CD4-positive, CD25-positive, alpha-beta regulatory T cell (primary cell): Measurements from ENCODE around the gene ST8SIA2. TPM values are rescaled to one million over a fixed set of nuclear protein-coding genes. Genes with fewer than 3 reads are reported as not detected.

Source experiments
- ATAC-seq, 2 donors: fragments of 150-1000 bp; cut with Tn5 transposase; one replicate each; pipeline ENCODE4 v1.10.0; 2021; ENCODE audit warnings: low read depth in 2 of 2, moderate number of reproducible peaks in 2 of 2, moderate library complexity in 1 of 2
- DNase-seq, 3 donors: peaks; one replicate each; pipeline versions ENCODE4 v3.0.0 to v3.0.0-alpha.2; 2012 to 2022; ENCODE audit warnings: mixed read lengths in 1 of 3
- H3K27ac ChIP-seq: one replicate; pipeline ENCODE4 v1.7.0; 2013; ENCODE audit warnings: mild to moderate bottlenecking, low read length; ENCODE audit not compliant: insufficient read depth, poor library complexity, severe bottlenecking
- H3K27me3 ChIP-seq: one replicate; pipeline ENCODE4 v1.7.0; 2013; ENCODE audit warnings: low read length; ENCODE audit not compliant: control insufficient read depth, insufficient read depth
- H3K36me3 ChIP-seq: one replicate; pipeline ENCODE4 v1.7.0; 2013; ENCODE audit warnings: mild to moderate bottlenecking, low read length, moderate library complexity; ENCODE audit not compliant: control insufficient read depth, insufficient read depth
- H3K4me1 ChIP-seq: 2 replicates; pipeline ENCODE4 v1.7.0; 2013; ENCODE audit warnings: mild to moderate bottlenecking, low read length; ENCODE audit not compliant: insufficient read depth, control insufficient read depth, poor library complexity, severe bottlenecking
- H3K4me3 ChIP-seq: one replicate; pipeline ENCODE4 v1.7.0; 2013; ENCODE audit warnings: low read depth, mild to moderate bottlenecking, low read length, moderate library complexity
- H3K9me3 ChIP-seq, 2 experiments: 1 replicate in 1 of 2; 2 replicates in 1 of 2; pipeline ENCODE4 v1.7.0; 2013; ENCODE audit warnings: low read length in 2 of 2, mild to moderate bottlenecking in 1 of 2, moderate library complexity in 1 of 2; ENCODE audit not compliant: control insufficient read depth in 2 of 2
- H3K27ac Mint-ChIP-seq, 3 donors: one replicate each; pipeline ENCODE4 v1.8.0; 2020 to 2022; ENCODE audit warnings: mild to moderate bottlenecking in 3 of 3, mixed read lengths in 3 of 3, moderate library complexity in 2 of 3
- H3K27me3 Mint-ChIP-seq: one replicate; pipeline ENCODE4 v1.8.0; 2022; ENCODE audit warnings: mild to moderate bottlenecking, mixed read lengths
- H3K36me3 Mint-ChIP-seq: one replicate; pipeline ENCODE4 v1.8.0; 2020; ENCODE audit warnings: mixed read lengths
- H3K4me1 Mint-ChIP-seq, 4 donors: one replicate each; pipeline ENCODE4 v1.8.0; 2020 to 2022; ENCODE audit warnings: mixed read lengths in 4 of 4, mild to moderate bottlenecking in 1 of 4
- H3K4me3 Mint-ChIP-seq, 4 donors: one replicate each; pipeline ENCODE4 v1.8.0; 2020 to 2022; ENCODE audit warnings: mild to moderate bottlenecking in 4 of 4, mixed read lengths in 4 of 4, moderate library complexity in 3 of 4
- H3K9me3 Mint-ChIP-seq, 7 donors: one replicate each; pipeline ENCODE4 v1.8.0; 2020 to 2022; ENCODE audit warnings: mixed read lengths in 7 of 7, mild to moderate bottlenecking in 3 of 7, moderate library complexity in 2 of 7
- polyA plus RNA-seq, 4 donors: library from polyadenylated mRNA; unstranded; fragments of 300-500 nt; fragmentation: Illumina TruSeq; gene quantifications; one replicate each; pipeline ENCODE4 v1.2.3, GENCODE V29; 2021
- total RNA-seq: library from RNA; stranded (reverse); gene quantifications from one replicate; pipeline ENCODE4 v1.2.3, GENCODE V29; 2022

Gene ST8SIA2
- total and polyA plus RNA-seq, 5 donors from 2014 or later, result not detected

DNA sequence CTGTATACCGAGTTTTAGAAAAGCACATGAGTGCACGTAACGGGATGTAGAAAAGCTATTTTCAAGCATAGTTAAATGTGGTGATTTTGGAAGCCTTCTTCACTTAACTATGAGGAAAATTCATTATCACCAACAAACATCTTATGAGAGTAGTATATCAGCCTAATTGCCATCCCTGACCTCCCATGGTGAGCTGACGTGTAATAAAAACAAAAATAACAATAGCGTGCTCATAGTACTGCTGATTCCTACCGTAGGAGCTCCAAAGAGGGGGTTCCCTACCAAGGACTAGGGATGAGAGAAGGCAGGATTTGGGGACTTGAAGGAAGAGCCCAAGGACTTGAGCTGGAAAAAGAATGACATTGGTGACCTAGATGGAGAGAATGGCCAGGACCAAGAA lies 16.9 kb downstream of the ST8SIA2 start:
- no peaks in the 10 kb centered on the region for H3K4me1 ChIP-seq
- ATAC-seq (no peak), DNase-seq (no peak)
- Mint-ChIP-seq H3K9me3 (no peaks in the 10 kb centered on the region), H3K27ac (no peak overlapping the region), H3K27me3 (peaks cover 15% of the 10 kb centered on the region), H3K4me3 (no peak overlapping the region), H3K36me3 (no peaks in the 10 kb centered on the region), H3K4me1 (no peaks in the 10 kb centered on the region)
- H3K27ac ChIP-seq, result no peak overlapping the region
- no peak overlapping the region for H3K4me3 ChIP-seq
- no peaks in the 10 kb centered on the region for H3K27me3 ChIP-seq
- H3K36me3 ChIP-seq, result no peaks in the 10 kb centered on the region
- no peaks in the 10 kb centered on the region for H3K9me3 ChIP-seq

DNA sequence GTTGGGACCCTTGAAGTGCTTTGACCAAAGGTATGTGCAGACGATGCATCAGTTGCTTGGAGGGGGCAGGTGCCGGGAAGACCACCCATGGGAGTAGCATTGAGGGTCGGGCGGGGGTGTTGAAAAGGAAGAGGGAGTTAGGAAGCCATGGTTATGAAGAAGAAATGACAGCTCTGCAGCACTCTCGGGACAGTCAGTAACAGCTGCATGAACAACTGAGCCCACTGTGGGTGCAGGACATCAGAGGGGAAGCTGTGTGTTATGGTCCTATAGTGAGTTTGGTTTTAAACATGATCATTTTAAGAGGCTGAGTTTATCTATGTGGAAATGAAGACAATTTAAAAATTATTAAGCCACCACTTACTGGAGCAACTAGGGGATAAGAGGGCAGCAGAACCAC lies 17.6 kb downstream of the ST8SIA2 start:
- no peaks in the 10 kb centered on the region for H3K36me3 Mint-ChIP-seq
- no peaks in the 10 kb centered on the region for H3K4me1 Mint-ChIP-seq
- Histone ChIP-seq H3K4me1 (no peaks in the 10 kb centered on the region), H3K9me3 (no peaks in the 10 kb centered on the region), H3K36me3 (no peaks in the 10 kb centered on the region), H3K4me3 (no peak overlapping the region), H3K27ac (no peak overlapping the region), H3K27me3 (no peaks in the 10 kb centered on the region)
- DNase-seq (no peak), ATAC-seq (no peak)
- H3K4me3 Mint-ChIP-seq, result no peak overlapping the region
- H3K9me3 Mint-ChIP-seq, result no peaks in the 10 kb centered on the region
- H3K27me3 Mint-ChIP-seq, result peaks cover 15% of the 10 kb centered on the region
- H3K27ac Mint-ChIP-seq, result no peak overlapping the region

DNA sequence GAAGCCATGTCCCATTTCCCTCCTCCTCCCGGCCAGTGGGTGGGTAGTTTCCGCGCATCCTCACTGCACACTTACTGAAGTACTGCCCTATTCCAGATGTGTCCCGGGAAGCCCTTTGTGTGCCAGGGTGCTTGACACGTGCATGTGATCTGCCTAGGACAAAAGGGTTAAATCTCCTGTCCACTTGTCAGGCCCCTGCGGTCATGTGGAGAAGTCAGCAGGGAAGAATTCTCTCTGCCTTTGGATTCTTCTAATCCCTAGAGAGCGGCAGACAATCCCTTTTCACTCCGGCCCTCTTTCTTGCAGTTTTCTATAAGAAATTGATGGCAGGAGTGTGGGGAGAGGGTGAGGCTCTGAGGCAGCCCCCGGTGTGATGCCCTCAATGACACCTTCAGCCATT lies 19.8 kb downstream of the ST8SIA2 start:
- Mint-ChIP-seq H3K9me3 (no peaks in the 10 kb centered on the region), H3K27me3 (peaks cover 8% of the 10 kb centered on the region), H3K4me1 (no peaks in the 10 kb centered on the region), H3K27ac (no peak overlapping the region), H3K36me3 (no peaks in the 10 kb centered on the region), H3K4me3 (no peak overlapping the region)
- no peaks in the 10 kb centered on the region for H3K4me1 ChIP-seq
- no peak for ATAC-seq
- no peak overlapping the region for H3K27ac ChIP-seq
- no peaks in the 10 kb centered on the region for H3K27me3 ChIP-seq
- H3K36me3 ChIP-seq, result no peaks in the 10 kb centered on the region
- no peak overlapping the region for H3K4me3 ChIP-seq
- H3K9me3 ChIP-seq, result no peaks in the 10 kb centered on the region
- no peak for DNase-seq

DNA sequence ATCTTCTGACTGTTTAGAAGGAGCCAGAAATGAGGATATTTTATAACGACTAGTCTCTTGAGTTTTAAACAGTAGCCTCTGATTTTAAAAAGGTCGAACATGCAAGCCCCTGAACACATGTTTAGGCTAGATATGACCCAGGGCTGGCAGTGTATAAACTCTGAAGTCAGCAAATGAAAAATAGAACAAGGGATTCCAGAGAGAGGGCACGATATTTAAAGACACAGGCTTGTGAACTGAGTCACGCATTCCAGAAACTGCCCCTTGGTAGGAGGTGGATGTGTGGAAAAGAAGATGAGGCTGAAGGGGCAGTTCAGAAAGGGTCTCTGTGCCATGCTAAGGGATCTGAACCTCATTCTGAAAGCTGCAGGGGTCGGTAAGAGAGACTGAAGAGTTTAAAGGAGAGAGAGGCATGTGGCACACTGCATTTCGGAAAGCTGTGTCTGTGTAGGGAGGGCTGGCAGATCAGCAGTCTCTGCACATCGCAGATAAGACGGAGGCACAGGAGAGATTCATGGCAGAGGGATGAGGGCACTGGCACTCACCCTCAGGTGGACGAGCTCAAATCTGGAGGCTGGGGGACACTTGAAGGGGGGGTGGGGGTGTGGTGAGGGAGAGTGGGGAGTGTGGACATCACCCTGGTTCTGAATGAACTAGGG lies 22.1 kb downstream of the ST8SIA2 start:
- no peaks in the 10 kb centered on the region for H3K36me3 Mint-ChIP-seq
- Histone ChIP-seq H3K4me1 (no peaks in the 10 kb centered on the region), H3K27ac (no peak overlapping the region), H3K36me3 (no peaks in the 10 kb centered on the region), H3K4me3 (no peak overlapping the region), H3K27me3 (no peaks in the 10 kb centered on the region), H3K9me3 (no peaks in the 10 kb centered on the region)
- DNase-seq (no peak), ATAC-seq (no peak)
- H3K9me3 Mint-ChIP-seq, result no peaks in the 10 kb centered on the region
- H3K27me3 Mint-ChIP-seq, result peaks cover 6% of the 10 kb centered on the region
- H3K4me3 Mint-ChIP-seq, result no peak overlapping the region
- H3K4me1 Mint-ChIP-seq, result no peaks in the 10 kb centered on the region
- H3K27ac Mint-ChIP-seq, result no peak overlapping the region

DNA sequence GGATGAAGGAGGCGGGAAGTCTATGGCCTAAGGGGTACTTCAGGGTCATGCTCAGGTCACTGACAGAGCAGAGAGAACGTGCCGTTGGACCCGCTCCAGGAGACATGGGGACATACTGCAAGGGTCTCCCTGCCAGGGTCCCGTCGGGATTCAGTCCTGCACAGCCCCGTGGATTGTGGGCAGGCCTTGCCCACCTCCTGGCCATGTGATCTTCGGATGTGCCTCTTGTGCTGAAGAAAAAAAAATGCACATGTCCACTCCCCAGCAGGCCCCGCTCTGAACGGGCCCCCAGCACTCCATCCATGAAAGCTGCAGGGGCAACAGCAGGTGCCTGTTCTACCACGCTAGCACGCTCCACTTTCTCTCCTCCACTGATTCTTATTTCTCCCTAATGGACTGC lies 22.9 kb downstream of the ST8SIA2 start:
- no peak for ATAC-seq
- Histone ChIP-seq H3K36me3 (no peaks in the 10 kb centered on the region), H3K27me3 (no peaks in the 10 kb centered on the region), H3K4me3 (no peak overlapping the region), H3K4me1 (no peaks in the 10 kb centered on the region), H3K9me3 (no peaks in the 10 kb centered on the region), H3K27ac (no peak overlapping the region)
- Mint-ChIP-seq H3K27me3 (no peaks in the 10 kb centered on the region), H3K4me3 (no peak overlapping the region), H3K27ac (no peak overlapping the region), H3K9me3 (no peaks in the 10 kb centered on the region), H3K36me3 (no peaks in the 10 kb centered on the region), H3K4me1 (no peaks in the 10 kb centered on the region)
- DNase-seq, result no peak

DNA sequence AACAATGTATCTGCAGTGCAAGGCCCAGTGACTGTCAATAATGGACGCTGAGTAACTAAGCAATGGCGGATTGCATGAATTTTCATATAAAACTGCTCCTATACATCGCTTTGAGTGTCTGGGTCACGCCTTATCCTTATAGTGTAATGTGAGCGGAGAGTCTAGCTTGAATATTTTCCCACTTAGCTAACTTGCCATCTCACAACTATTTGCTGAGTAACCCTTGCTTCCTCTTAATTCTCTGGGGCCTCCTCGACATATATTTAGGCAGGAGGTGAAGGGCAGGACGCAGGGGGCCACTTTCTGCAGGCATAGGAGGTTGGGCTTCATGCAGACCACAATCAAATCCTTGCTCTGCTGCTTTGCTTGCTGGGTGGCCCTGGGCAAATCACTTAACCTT lies 24.0 kb downstream of the ST8SIA2 start:
- DNase-seq (no peak), ATAC-seq (no peak)
- no peak overlapping the region for H3K4me3 Mint-ChIP-seq
- no peak overlapping the region for H3K27ac Mint-ChIP-seq
- Histone ChIP-seq H3K27me3 (no peaks in the 10 kb centered on the region), H3K4me1 (no peaks in the 10 kb centered on the region), H3K36me3 (no peaks in the 10 kb centered on the region), H3K27ac (no peak overlapping the region), H3K4me3 (no peak overlapping the region), H3K9me3 (no peaks in the 10 kb centered on the region)
- H3K36me3 Mint-ChIP-seq, result no peaks in the 10 kb centered on the region
- H3K9me3 Mint-ChIP-seq, result no peaks in the 10 kb centered on the region
- peaks cover under 1% of the 10 kb centered on the region for H3K27me3 Mint-ChIP-seq
- H3K4me1 Mint-ChIP-seq, result no peaks in the 10 kb centered on the region

DNA sequence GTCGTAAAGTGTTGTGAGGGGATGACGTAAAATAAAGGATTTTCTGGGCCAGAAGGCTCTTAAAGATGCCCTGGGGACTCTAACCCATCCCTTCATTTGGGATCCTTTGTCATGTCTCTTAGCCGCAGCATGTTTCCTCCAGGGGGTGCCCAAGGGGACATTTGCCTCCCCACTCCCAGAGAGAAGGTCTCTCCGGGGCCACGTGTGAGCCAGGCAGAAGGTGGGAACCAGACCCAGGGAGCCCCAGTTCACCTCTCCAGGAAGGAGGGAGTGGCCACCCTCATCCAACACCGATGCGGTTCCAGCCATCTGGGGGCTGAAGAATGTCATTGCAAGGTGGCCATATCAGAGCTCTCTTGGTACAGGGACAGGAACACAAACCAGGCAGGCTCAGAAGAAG lies 25.2 kb downstream of the ST8SIA2 start:
- H3K4me3 ChIP-seq, result no peak overlapping the region
- no peaks in the 10 kb centered on the region for H3K36me3 ChIP-seq
- no peak overlapping the region for H3K27ac Mint-ChIP-seq
- no peak for DNase-seq
- no peaks in the 10 kb centered on the region for H3K9me3 Mint-ChIP-seq
- H3K4me1 ChIP-seq, result no peaks in the 10 kb centered on the region
- no peaks in the 10 kb centered on the region for H3K36me3 Mint-ChIP-seq
- no peak for ATAC-seq
- H3K4me3 Mint-ChIP-seq, result no peak overlapping the region
- H3K27ac ChIP-seq, result no peak overlapping the region
- H3K9me3 ChIP-seq, result no peaks in the 10 kb centered on the region
- H3K27me3 Mint-ChIP-seq, result peaks cover 5% of the 10 kb centered on the region
- no peaks in the 10 kb centered on the region for H3K4me1 Mint-ChIP-seq
- no peaks in the 10 kb centered on the region for H3K27me3 ChIP-seq

DNA sequence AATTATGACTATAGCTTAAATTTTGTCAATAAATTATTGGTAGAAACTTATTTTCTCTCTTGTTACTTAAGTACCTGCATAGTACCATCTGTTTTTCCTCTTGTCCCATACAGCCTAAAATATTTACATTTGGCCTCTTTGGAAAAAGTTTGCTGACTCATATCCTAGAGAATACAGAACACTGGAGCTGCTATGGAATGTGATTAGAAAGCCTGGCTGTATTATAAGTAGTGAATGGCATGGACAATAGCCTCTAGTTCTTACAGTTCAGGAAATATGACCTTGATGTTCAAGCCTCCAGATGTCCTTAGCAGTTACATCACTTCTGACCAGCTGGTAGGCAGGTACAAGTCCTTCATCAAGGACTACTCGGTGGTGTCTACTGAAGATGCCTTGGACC lies 28.3 kb downstream of the ST8SIA2 start:
- Histone ChIP-seq H3K4me3 (no peak overlapping the region), H3K27me3 (peaks cover 5% of the 10 kb centered on the region), H3K9me3 (no peaks in the 10 kb centered on the region), H3K27ac (no peak overlapping the region), H3K4me1 (no peaks in the 10 kb centered on the region), H3K36me3 (no peaks in the 10 kb centered on the region)
- Mint-ChIP-seq H3K27ac (no peak overlapping the region), H3K27me3 (peaks cover 17% of the 10 kb centered on the region), H3K4me1 (no peaks in the 10 kb centered on the region), H3K9me3 (no peaks in the 10 kb centered on the region), H3K36me3 (no peaks in the 10 kb centered on the region), H3K4me3 (no peak overlapping the region)
- DNase-seq (no peak), ATAC-seq (no peak)
